ENCODE measurements around the gene NACAD. TPM values are rescaled to one million over a fixed set of nuclear protein-coding genes. Genes with fewer than 3 reads are reported as not detected.

NACAD gene
- total RNA-seq, 1 experiment from 2014 or later = 0.90 TPM

GRCh38 chr7:45073786-45074527 lies 14.8 kb downstream of the NACAD start:
- BruUV-seq (replicated peaks) = no TSS peak
- H3K36me3 Mint-ChIP-seq (ENCODE audit: insufficient read depth, unreplicated experiment) = peaks cover 25% of the 10 kb centered on the region
- CTCF ChIA-PET = no interaction called here
- no peak for TF ChIP-seq CTCF (IDR thresholded peaks at IDR 0.05; ENCODE audit: unreplicated experiment)
- intact Hi-C loops (cut with micrococcal nuclease; ENCODE audit: unreplicated experiment) = no loop called here
- H3K4me3 Mint-ChIP-seq (ENCODE audit: low read depth, unreplicated experiment) = no peak overlapping the region
- H3K27me3 Mint-ChIP-seq (ENCODE audit: unreplicated experiment) = no peaks in the 10 kb centered on the region
- peaks cover 14% of the 10 kb centered on the region for H3K4me1 Mint-ChIP-seq (ENCODE audit: low read depth, unreplicated experiment)
- H3K9me3 Mint-ChIP-seq (ENCODE audit: low read depth, unreplicated experiment) = no peaks in the 10 kb centered on the region
- DNase-seq = peak; percentile 42
- H3K27ac Mint-ChIP-seq (ENCODE audit: unreplicated experiment) = peak overlapping the region; percentile 60

- Mint-ChIP-seq H3K36me3 (ENCODE audit: insufficient read depth, unreplicated experiment) (peaks cover 19% of the 10 kb centered on the region), H3K9me3 (ENCODE audit: low read depth, unreplicated experiment) (no peaks in the 10 kb centered on the region), H3K27me3 (ENCODE audit: unreplicated experiment) (no peaks in the 10 kb centered on the region), H3K27ac (ENCODE audit: unreplicated experiment) (no peak overlapping the region), H3K4me3 (ENCODE audit: low read depth, unreplicated experiment) (no peak overlapping the region), H3K4me1 (ENCODE audit: low read depth, unreplicated experiment) (peaks cover 14% of the 10 kb centered on the region)
- intact Hi-C loops (cut with micrococcal nuclease; ENCODE audit: unreplicated experiment) = no loop called here
- no peak for DNase-seq
- TF ChIP-seq CTCF (IDR thresholded peaks at IDR 0.05; ENCODE audit: unreplicated experiment) = no peak
- no TSS peak for BruUV-seq (replicated peaks)
- CTCF ChIA-PET = interaction anchor here (0.7 kb wide), 3 partner anchors 12 to 288 kb away, joined by 3 to 4 read pairs (median 4); no protein-coding TSS in a partner anchor
Observed at GRCh38 chr7:45073031-45073785, 15.6 kb downstream of the NACAD start.

- no TSS peak for BruUV-seq (replicated peaks)
- no peak for TF ChIP-seq CTCF (IDR thresholded peaks at IDR 0.05; ENCODE audit: unreplicated experiment)
- Mint-ChIP-seq H3K9me3 (ENCODE audit: low read depth, unreplicated experiment) (no peaks in the 10 kb centered on the region), H3K4me1 (ENCODE audit: low read depth, unreplicated experiment) (peaks cover 14% of the 10 kb centered on the region), H3K4me3 (ENCODE audit: low read depth, unreplicated experiment) (no peak overlapping the region), H3K36me3 (ENCODE audit: insufficient read depth, unreplicated experiment) (peaks cover 17% of the 10 kb centered on the region), H3K27me3 (ENCODE audit: unreplicated experiment) (no peaks in the 10 kb centered on the region), H3K27ac (ENCODE audit: unreplicated experiment) (no peak overlapping the region)
- intact Hi-C loops (cut with micrococcal nuclease; ENCODE audit: unreplicated experiment) = no loop called here
- CTCF ChIA-PET = interaction anchor here (0.7 kb wide), 1 partner anchor 289 kb away, joined by 4 read pairs; no protein-coding TSS in a partner anchor
- no peak for DNase-seq
Observed at GRCh38 chr7:45072131-45073030, 16.4 kb downstream of the NACAD start.

- CTCF ChIA-PET = no interaction called here
- no TSS peak for BruUV-seq (replicated peaks)
- Mint-ChIP-seq H3K4me3 (ENCODE audit: low read depth, unreplicated experiment) (no peak overlapping the region), H3K4me1 (ENCODE audit: low read depth, unreplicated experiment) (peaks cover 14% of the 10 kb centered on the region), H3K9me3 (ENCODE audit: low read depth, unreplicated experiment) (no peaks in the 10 kb centered on the region), H3K36me3 (ENCODE audit: insufficient read depth, unreplicated experiment) (peaks cover 17% of the 10 kb centered on the region), H3K27me3 (ENCODE audit: unreplicated experiment) (no peaks in the 10 kb centered on the region), H3K27ac (ENCODE audit: unreplicated experiment) (no peak overlapping the region)
- TF ChIP-seq CTCF (IDR thresholded peaks at IDR 0.05; ENCODE audit: unreplicated experiment) = no peak
- DNase-seq = no peak
- intact Hi-C loops (cut with micrococcal nuclease; ENCODE audit: unreplicated experiment) = no loop called here
Observed at GRCh38 chr7:45071528-45071927, 17.2 kb downstream of the NACAD start.
